ENCODE results near the gene ZNF276.

The ZNF276 gene

GRCh38 chr16:89711601-89712273 lies 9.6 kb upstream of the ZNF276 start:
- peak; percentile 57 for DNase-seq (ENCODE audit: low read depth)

GRCh38 chr16:89712274-89712781 lies 9.0 kb upstream of the ZNF276 start:
- DNase-seq (ENCODE audit: low read depth) = no peak

GRCh38 chr16:89716493-89716892 lies 4.8 kb upstream of the ZNF276 start:
- no peak for DNase-seq (ENCODE audit: low read depth)

GRCh38 chr16:89716916-89717687 lies 4.2 kb upstream of the ZNF276 start:
- no peak for DNase-seq (ENCODE audit: low read depth)

GRCh38 chr16:89717688-89718505 lies 3.4 kb upstream of the ZNF276 start:
- DNase-seq (ENCODE audit: low read depth) = no peak

- DNase-seq (ENCODE audit: low read depth) = no peak
Observed at GRCh38 chr16:89720551-89720812, 855 bp upstream of the ZNF276 start.

- DNase-seq (ENCODE audit: low read depth) = peak; percentile 87
Observed at GRCh38 chr16:89721546-89722391, 432 bp downstream of the ZNF276 start.

- peak; percentile 51 for DNase-seq (ENCODE audit: low read depth)
Observed at GRCh38 chr16:89722392-89723278, 1.3 kb downstream of the ZNF276 start.

GRCh38 chr16:89723279-89724250 lies 2.2 kb downstream of the ZNF276 start:
- peak; percentile 63 for DNase-seq (ENCODE audit: low read depth)

- DNase-seq (ENCODE audit: low read depth) = no peak
Observed at GRCh38 chr16:89727406-89728120, 6.2 kb downstream of the ZNF276 start.

GRCh38 chr16:89729293-89729692 lies 8.0 kb downstream of the ZNF276 start:
- no peak for DNase-seq (ENCODE audit: low read depth)

GRCh38 chr16:89729863-89730593 lies 8.7 kb downstream of the ZNF276 start:
- no peak for DNase-seq (ENCODE audit: low read depth)

- DNase-seq (ENCODE audit: low read depth) = no peak
Observed at GRCh38 chr16:89730610-89731234, 9.4 kb downstream of the ZNF276 start.

GRCh38 chr16:89732142-89732917 lies 11.0 kb downstream of the ZNF276 start:
- no peak for DNase-seq (ENCODE audit: low read depth)

GRCh38 chr16:89732918-89733242 lies 11.5 kb downstream of the ZNF276 start:
- no peak for DNase-seq (ENCODE audit: low read depth)

- no peak for DNase-seq (ENCODE audit: low read depth)
Observed at GRCh38 chr16:89733322-89733721, 12.0 kb downstream of the ZNF276 start.

GRCh38 chr16:89733792-89734191 lies 12.5 kb downstream of the ZNF276 start:
- no peak for DNase-seq (ENCODE audit: low read depth)
